Upper lobe of left lung (tissue), 4 donors: ENCODE measurements around the gene KRTAP5-10.

Experiments used
- EP300 ChIP-seq, 4 donors: sonication (generic); formaldehyde crosslinking; IDR thresholded peaks; one replicate each; pipeline ENCODE4 v1.5.1; 2017; ENCODE audit warnings: antibody characterized with exemption in 4 of 4, control low read depth in 2 of 4
- POLR2A ChIP-seq, 4 donors: fragments of 450-650 bp; IDR thresholded peaks; one replicate each; pipeline ENCODE4 v1.5.1; 2016 to 2017; ENCODE audit warnings: antibody characterized with exemption in 4 of 4, mild to moderate bottlenecking in 2 of 4
- POLR2AphosphoS5 ChIP-seq, 2 donors: sonication (generic); formaldehyde crosslinking; IDR thresholded peaks; one replicate each; pipeline ENCODE4 v1.5.1; 2017; ENCODE audit warnings: antibody characterized with exemption in 2 of 2
- TF ChIP-seq, protein P1 (sequence below), 6 experiments: fragments of 450-650 bp in 4 of 6; fragments of 200-600 bp in 2 of 6; sonication (generic) in 2 of 6; IDR thresholded peaks; one replicate each; pipeline ENCODE4 v1.5.1; 2016 to 2019; ENCODE audit warnings: antibody characterized with exemption in 6 of 6

- TF ChIP-seq, protein P1, sequence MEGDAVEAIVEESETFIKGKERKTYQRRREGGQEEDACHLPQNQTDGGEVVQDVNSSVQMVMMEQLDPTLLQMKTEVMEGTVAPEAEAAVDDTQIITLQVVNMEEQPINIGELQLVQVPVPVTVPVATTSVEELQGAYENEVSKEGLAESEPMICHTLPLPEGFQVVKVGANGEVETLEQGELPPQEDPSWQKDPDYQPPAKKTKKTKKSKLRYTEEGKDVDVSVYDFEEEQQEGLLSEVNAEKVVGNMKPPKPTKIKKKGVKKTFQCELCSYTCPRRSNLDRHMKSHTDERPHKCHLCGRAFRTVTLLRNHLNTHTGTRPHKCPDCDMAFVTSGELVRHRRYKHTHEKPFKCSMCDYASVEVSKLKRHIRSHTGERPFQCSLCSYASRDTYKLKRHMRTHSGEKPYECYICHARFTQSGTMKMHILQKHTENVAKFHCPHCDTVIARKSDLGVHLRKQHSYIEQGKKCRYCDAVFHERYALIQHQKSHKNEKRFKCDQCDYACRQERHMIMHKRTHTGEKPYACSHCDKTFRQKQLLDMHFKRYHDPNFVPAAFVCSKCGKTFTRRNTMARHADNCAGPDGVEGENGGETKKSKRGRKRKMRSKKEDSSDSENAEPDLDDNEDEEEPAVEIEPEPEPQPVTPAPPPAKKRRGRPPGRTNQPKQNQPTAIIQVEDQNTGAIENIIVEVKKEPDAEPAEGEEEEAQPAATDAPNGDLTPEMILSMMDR (IDR thresholded peaks at IDR 0.05), result peak in 5 of 6 experiments; percentile 58 to 82 (median 70)
- no peak for TF ChIP-seq POLR2A (IDR thresholded peaks at IDR 0.05)
- TF ChIP-seq POLR2AphosphoS5 (IDR thresholded peaks at IDR 0.05), result no peak
- TF ChIP-seq EP300 (IDR thresholded peaks at IDR 0.05), result no peak
These were observed 15.0 kb downstream of the KRTAP5-10 start for GRCh38 chr11:71580057-71581003.
